HepG2 (cell line): ENCODE data around the gene CD4. TPM values are rescaled to one million over a fixed set of nuclear protein-coding genes. Genes with fewer than 3 reads are reported as not detected.
A peak's percentile ranks its signal among the peaks of the same experiment; 100 is the strongest.

Experiments
- ARNTL ChIP-seq: sonication (generic); formaldehyde crosslinking; IDR thresholded peaks from 2 replicates; pipeline ENCODE4 v1.4.0; 2020; ENCODE audit warnings: mild to moderate bottlenecking, missing genetic modification reagents
- BRD4 ChIP-seq: sonication (generic); formaldehyde crosslinking; IDR thresholded peaks from 2 replicates; pipeline ENCODE4 v1.4.0; 2020; ENCODE audit warnings: missing genetic modification reagents
- CREB1 ChIP-seq, 2 experiments: fragments of 450-650 bp in 1 of 2; IDR thresholded peaks; 2 replicates each; pipeline ENCODE4 v1.6.1; 2016 to 2017; ENCODE audit warnings: control low read depth in 1 of 2, mild to moderate bottlenecking in 1 of 2, missing compliant biosample characterization in 1 of 2, missing genetic modification characterization in 1 of 2
- ESRRA ChIP-seq: sonication (generic); formaldehyde crosslinking; IDR thresholded peaks from 2 replicates; pipeline ENCODE4 v1.5.1; 2020; ENCODE audit warnings: mild to moderate bottlenecking, low read depth, missing genetic modification reagents
- GABPB1 ChIP-seq: IDR thresholded peaks from 2 replicates; pipeline ENCODE4 v1.6.1; 2016; ENCODE audit warnings: mild to moderate bottlenecking, missing genetic modification reagents, moderate library complexity, missing compliant biosample characterization
- GATAD2A ChIP-seq: IDR thresholded peaks from 2 replicates; pipeline ENCODE4 v1.6.1; 2016
- KMT2A ChIP-seq: sonication (generic); formaldehyde crosslinking; IDR thresholded peaks from 2 replicates; pipeline ENCODE4 v1.4.0; 2020; ENCODE audit warnings: missing genetic modification reagents
- NCOA2 ChIP-seq: sonication (generic); formaldehyde crosslinking; IDR thresholded peaks from 2 replicates; pipeline ENCODE4 v1.8.0; 2022; ENCODE audit warnings: inconsistent platforms
- PPARG ChIP-seq: conservative IDR thresholded peaks from 2 replicates; pipeline ENCODE4 v1.6.1; 2016; ENCODE audit warnings: missing biosample characterization, missing genetic modification reagents
- RXRB ChIP-seq: IDR thresholded peaks from 2 replicates; pipeline ENCODE4 v1.6.1; 2016; ENCODE audit warnings: borderline replicate concordance, missing genetic modification reagents, missing compliant biosample characterization
- SATB2 ChIP-seq: sonication (generic); formaldehyde crosslinking; IDR thresholded peaks from 2 replicates; pipeline ENCODE4 v1.5.0; 2020; ENCODE audit warnings: missing genetic modification reagents
- SMAD9 ChIP-seq: sonication (generic); formaldehyde crosslinking; IDR thresholded peaks from 2 replicates; pipeline ENCODE4 v1.5.1; 2020; ENCODE audit warnings: mild to moderate bottlenecking, missing genetic modification reagents
- TBX3 ChIP-seq: fragments of 450-650 bp; IDR thresholded peaks from 2 replicates; pipeline ENCODE4 v1.6.1; 2017; ENCODE audit warnings: antibody characterized with exemption, mild to moderate bottlenecking, inconsistent platforms, borderline replicate concordance
- ZFAT ChIP-seq: sonication (generic); formaldehyde crosslinking; conservative IDR thresholded peaks from 2 replicates; pipeline ENCODE4 v1.8.1; 2023; ENCODE audit warnings: missing genetic modification reagents, inconsistent platforms
- ZFP82 ChIP-seq: sonication (generic); formaldehyde crosslinking; IDR thresholded peaks from 2 replicates; pipeline ENCODE4 v1.5.1; 2020; ENCODE audit warnings: mild to moderate bottlenecking, missing genetic modification reagents, borderline replicate concordance
- ZNF354B ChIP-seq: sonication (generic); formaldehyde crosslinking; IDR thresholded peaks from 2 replicates; pipeline ENCODE4 v1.8.0; 2022; ENCODE audit warnings: mild to moderate bottlenecking, missing genetic modification reagents
- ZNF615 ChIP-seq: sonication (generic); formaldehyde crosslinking; IDR thresholded peaks from 2 replicates; pipeline ENCODE4 v1.5.0; 2020; ENCODE audit warnings: mild to moderate bottlenecking, missing genetic modification reagents, borderline replicate concordance
- ZNF619 ChIP-seq: sonication (generic); formaldehyde crosslinking; IDR thresholded peaks from 2 replicates; pipeline ENCODE4 v1.4.0; 2020; ENCODE audit warnings: mild to moderate bottlenecking, missing genetic modification reagents
- ZNF891 ChIP-seq: sonication (generic); formaldehyde crosslinking; IDR thresholded peaks from 2 replicates; pipeline ENCODE4 v1.5.0; 2020; ENCODE audit warnings: mild to moderate bottlenecking, missing genetic modification reagents
- ZSCAN25 ChIP-seq: sonication (generic); formaldehyde crosslinking; IDR thresholded peaks from 2 replicates; pipeline ENCODE4 v1.8.0; 2022; ENCODE audit warnings: mild to moderate bottlenecking, missing genetic modification reagents
- polyA plus RNA-seq, 8 experiments: library from polyadenylated mRNA; depleted of rRNA in 3 of 8; stranded (reverse) in 7 of 8; unstranded in 1 of 8; fragments of >200 nt; fragmentation: Illumina TruSeq in 4 of 8; extraction: Trizol in 4 of 8; gene quantifications; 2 replicates each; pipeline versions ENCODE4 v1.2.1 to v1.2.3, GENCODE V29; 2011 to 2016; ENCODE audit warnings: low read depth in 4 of 8, missing spikeins in 1 of 8, mixed read lengths in 1 of 8; ENCODE audit not compliant: insufficient read depth in 1 of 8
- total RNA-seq, 5 experiments: library from RNA; depleted of rRNA; stranded (reverse); fragments of >200 nt; fragmentation: Illumina TruSeq; extraction: Trizol; gene quantifications; 2 replicates each; pipeline ENCODE4 v1.2.3, GENCODE V29; 2016; ENCODE audit warnings: low read depth in 1 of 5
- TF ChIP-seq, protein P1 (sequence below): sonication (generic); formaldehyde crosslinking; IDR thresholded peaks from 2 replicates; pipeline ENCODE4 v1.8.1; 2023; ENCODE audit warnings: mild to moderate bottlenecking, moderate library complexity, missing genetic modification reagents
- TF ChIP-seq, protein P2 (sequence below): sonication (generic); formaldehyde crosslinking; IDR thresholded peaks from 2 replicates; pipeline ENCODE4 v1.9.0; 2021; ENCODE audit warnings: mild to moderate bottlenecking, missing genetic modification reagents
- TF ChIP-seq, protein P3 (sequence below): sonication (generic); formaldehyde crosslinking; conservative IDR thresholded peaks from 2 replicates; pipeline ENCODE4 v1.8.0; 2022; ENCODE audit warnings: low read depth, missing genetic modification reagents

Gene CD4
- total and polyA plus RNA-seq, 2 of the 13 experiments (the other 11 are each of a cell fraction or from before 2014, with no cell fraction given) = 0.07 to 0.95 TPM

DNA sequence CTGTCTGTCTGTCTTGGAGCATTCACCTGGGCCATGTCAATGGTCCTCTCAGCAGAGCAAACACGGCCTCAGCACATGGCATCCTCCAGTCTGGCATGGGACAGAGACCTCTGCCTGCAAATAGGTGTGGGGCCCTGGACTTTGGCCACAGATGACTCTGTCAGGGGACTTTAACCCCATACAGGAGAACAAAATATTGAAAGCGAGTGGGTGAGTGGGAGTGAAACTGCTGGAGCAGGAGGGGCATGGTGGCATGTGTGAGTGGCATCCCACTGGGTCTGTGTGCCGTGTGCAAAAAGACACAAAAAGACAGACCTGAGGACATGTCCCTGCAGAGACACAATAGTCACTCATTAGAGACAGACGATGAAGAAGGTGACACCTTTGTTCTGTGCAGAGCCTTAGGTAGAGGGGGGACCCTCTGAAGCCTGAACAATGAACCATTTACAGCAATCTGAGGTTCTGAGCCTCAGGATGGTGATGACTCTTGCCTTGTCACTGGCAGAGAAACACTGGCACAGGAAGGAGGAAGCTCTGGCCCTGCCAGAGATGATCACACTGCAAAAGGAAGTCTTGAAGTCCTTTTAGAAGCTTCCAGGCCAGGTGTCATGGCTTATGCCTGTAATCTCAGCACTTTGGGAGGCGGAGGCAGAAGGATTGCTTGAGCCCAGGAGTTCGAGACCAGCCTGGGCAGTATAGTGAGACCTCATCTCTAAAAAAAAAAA, 9.5 kb upstream of the CD4 start (continued):
- TF ChIP-seq ZNF891 (no peak; the same call in 1 of the 2 replicates), CREB1 (IDR thresholded peaks at IDR 0.05) (no peak), CREB1 (CRISPR knock-in tag; IDR thresholded peaks at IDR 0.05) (no peak), ZNF354B (no peak), ARNTL (peak; percentile 77; the same call in 1 of the 2 replicates), RXRB (CRISPR knock-in tag) (no peak), TBX3 (no peak), NCOA2 (CRISPR knock-in tag) (no peak), GABPB1 (no peak), SATB2 (no peak), ZFAT (CRISPR knock-in tag) (no peak), ZNF619 (CRISPR knock-in tag) (no peak), SMAD9 (no peak), GATAD2A (CRISPR knock-in tag) (peak; percentile 38; the same call in 1 of the 2 replicates), BRD4 (CRISPR knock-in tag) (no peak), ZFP82 (CRISPR knock-in tag) (0 out of 2 replicates have a peak, but pooled peaks have one; percentile 37), KMT2A (CRISPR knock-in tag) (no peak), ZNF615 (CRISPR knock-in tag) (no peak), ESRRA (CRISPR knock-in tag) (no peak), ZSCAN25 (CRISPR knock-in tag) (no peak), PPARG (no peak)
- TF ChIP-seq, protein P1, sequence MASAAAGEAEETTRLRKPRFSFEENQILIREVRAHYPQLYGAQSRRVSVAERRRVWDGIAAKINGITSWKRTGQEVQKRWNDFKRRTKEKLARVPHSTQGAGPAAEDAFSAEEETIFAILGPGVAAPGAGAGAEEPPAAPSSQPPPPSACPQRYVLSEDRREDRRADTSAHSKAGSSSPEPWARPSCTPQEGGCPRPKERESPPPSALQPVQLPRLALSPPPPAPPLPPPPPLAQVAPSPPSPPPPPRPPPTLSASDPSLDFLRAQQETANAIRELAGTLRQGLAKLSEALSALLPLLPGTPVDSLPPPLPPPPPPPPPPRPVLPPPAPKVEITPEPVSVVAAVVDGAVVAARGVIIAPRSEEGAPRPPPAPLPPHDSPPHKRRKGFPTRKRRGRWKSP (CRISPR knock-in tag) = 0 out of 2 replicates have a peak, but pooled peaks have one; percentile 12
- TF ChIP-seq, protein P2, sequence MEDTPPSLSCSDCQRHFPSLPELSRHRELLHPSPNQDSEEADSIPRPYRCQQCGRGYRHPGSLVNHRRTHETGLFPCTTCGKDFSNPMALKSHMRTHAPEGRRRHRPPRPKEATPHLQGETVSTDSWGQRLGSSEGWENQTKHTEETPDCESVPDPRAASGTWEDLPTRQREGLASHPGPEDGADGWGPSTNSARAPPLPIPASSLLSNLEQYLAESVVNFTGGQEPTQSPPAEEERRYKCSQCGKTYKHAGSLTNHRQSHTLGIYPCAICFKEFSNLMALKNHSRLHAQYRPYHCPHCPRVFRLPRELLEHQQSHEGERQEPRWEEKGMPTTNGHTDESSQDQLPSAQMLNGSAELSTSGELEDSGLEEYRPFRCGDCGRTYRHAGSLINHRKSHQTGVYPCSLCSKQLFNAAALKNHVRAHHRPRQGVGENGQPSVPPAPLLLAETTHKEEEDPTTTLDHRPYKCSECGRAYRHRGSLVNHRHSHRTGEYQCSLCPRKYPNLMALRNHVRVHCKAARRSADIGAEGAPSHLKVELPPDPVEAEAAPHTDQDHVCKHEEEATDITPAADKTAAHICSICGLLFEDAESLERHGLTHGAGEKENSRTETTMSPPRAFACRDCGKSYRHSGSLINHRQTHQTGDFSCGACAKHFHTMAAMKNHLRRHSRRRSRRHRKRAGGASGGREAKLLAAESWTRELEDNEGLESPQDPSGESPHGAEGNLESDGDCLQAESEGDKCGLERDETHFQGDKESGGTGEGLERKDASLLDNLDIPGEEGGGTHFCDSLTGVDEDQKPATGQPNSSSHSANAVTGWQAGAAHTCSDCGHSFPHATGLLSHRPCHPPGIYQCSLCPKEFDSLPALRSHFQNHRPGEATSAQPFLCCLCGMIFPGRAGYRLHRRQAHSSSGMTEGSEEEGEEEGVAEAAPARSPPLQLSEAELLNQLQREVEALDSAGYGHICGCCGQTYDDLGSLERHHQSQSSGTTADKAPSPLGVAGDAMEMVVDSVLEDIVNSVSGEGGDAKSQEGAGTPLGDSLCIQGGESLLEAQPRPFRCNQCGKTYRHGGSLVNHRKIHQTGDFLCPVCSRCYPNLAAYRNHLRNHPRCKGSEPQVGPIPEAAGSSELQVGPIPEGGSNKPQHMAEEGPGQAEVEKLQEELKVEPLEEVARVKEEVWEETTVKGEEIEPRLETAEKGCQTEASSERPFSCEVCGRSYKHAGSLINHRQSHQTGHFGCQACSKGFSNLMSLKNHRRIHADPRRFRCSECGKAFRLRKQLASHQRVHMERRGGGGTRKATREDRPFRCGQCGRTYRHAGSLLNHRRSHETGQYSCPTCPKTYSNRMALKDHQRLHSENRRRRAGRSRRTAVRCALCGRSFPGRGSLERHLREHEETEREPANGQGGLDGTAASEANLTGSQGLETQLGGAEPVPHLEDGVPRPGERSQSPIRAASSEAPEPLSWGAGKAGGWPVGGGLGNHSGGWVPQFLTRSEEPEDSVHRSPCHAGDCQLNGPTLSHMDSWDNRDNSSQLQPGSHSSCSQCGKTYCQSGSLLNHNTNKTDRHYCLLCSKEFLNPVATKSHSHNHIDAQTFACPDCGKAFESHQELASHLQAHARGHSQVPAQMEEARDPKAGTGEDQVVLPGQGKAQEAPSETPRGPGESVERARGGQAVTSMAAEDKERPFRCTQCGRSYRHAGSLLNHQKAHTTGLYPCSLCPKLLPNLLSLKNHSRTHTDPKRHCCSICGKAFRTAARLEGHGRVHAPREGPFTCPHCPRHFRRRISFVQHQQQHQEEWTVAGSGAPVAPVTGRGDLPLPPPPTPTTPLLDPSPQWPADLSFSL (CRISPR knock-in tag) = no peak
- TF ChIP-seq, protein P3, sequence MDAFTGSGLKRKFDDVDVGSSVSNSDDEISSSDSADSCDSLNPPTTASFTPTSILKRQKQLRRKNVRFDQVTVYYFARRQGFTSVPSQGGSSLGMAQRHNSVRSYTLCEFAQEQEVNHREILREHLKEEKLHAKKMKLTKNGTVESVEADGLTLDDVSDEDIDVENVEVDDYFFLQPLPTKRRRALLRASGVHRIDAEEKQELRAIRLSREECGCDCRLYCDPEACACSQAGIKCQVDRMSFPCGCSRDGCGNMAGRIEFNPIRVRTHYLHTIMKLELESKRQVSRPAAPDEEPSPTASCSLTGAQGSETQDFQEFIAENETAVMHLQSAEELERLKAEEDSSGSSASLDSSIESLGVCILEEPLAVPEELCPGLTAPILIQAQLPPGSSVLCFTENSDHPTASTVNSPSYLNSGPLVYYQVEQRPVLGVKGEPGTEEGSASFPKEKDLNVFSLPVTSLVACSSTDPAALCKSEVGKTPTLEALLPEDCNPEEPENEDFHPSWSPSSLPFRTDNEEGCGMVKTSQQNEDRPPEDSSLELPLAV (CRISPR knock-in tag) = no peak
